Dendritic cell treated with granulocyte-macrophage colony-stimulating factor and Interleukin-4, amounts not matched to agents 40 ng/mL and 50 ng/mL, for 4 days (primary cell): Measurements from ENCODE around the gene WDR45B.

Source experiments
- H3K27ac Mint-ChIP-seq: one replicate; pipeline ENCODE4 v1.8.0; 2022; ENCODE audit warnings: mild to moderate bottlenecking, mixed read lengths
- H3K27me3 Mint-ChIP-seq: one replicate; pipeline ENCODE4 v1.8.0; 2022; ENCODE audit warnings: mild to moderate bottlenecking, mixed read lengths
- H3K36me3 Mint-ChIP-seq: one replicate; pipeline ENCODE4 v1.8.0; 2022; ENCODE audit warnings: low read depth, mixed read lengths
- H3K4me1 Mint-ChIP-seq: one replicate; pipeline ENCODE4 v1.8.0; 2022; ENCODE audit warnings: low read depth, mixed read lengths
- H3K4me3 Mint-ChIP-seq: one replicate; pipeline ENCODE4 v1.8.0; 2022; ENCODE audit warnings: mild to moderate bottlenecking, moderate library complexity, mixed read lengths
- H3K9me3 Mint-ChIP-seq: one replicate; pipeline ENCODE4 v1.8.0; 2022; ENCODE audit warnings: mixed read lengths
- intact Hi-C: fragments of 100-400 bp; cut with micrococcal nuclease; formaldehyde crosslinking; loops from one replicate; pipeline ENCODE4 v1.15.0; 2022

Gene WDR45B

GRCh38 chr17:82600731-82601446 is 47.4 kb downstream of the WDR45B start:
- H3K27me3 Mint-ChIP-seq: no peaks in the 10 kb centered on the region
- no peaks in the 10 kb centered on the region for H3K9me3 Mint-ChIP-seq
- no peak overlapping the region for H3K27ac Mint-ChIP-seq
- no peak overlapping the region for H3K4me3 Mint-ChIP-seq
- peaks cover 29% of the 10 kb centered on the region for H3K4me1 Mint-ChIP-seq
- intact Hi-C loops: no loop called here
- peaks cover 100% of the 10 kb centered on the region for H3K36me3 Mint-ChIP-seq

GRCh38 chr17:82599674-82600661 is 48.3 kb downstream of the WDR45B start:
- Mint-ChIP-seq H3K36me3 (peaks cover 100% of the 10 kb centered on the region), H3K9me3 (no peaks in the 10 kb centered on the region), H3K27me3 (no peaks in the 10 kb centered on the region), H3K27ac (no peak overlapping the region), H3K4me1 (peaks cover 29% of the 10 kb centered on the region), H3K4me3 (no peak overlapping the region)
- intact Hi-C loops: no loop called here

- peaks cover 100% of the 10 kb centered on the region for H3K36me3 Mint-ChIP-seq
- peaks cover 23% of the 10 kb centered on the region for H3K4me1 Mint-ChIP-seq
- H3K27ac Mint-ChIP-seq: peak overlapping the region; percentile 43
- intact Hi-C loops: no loop called here
- no peak overlapping the region for H3K4me3 Mint-ChIP-seq
- H3K27me3 Mint-ChIP-seq: no peaks in the 10 kb centered on the region
- no peaks in the 10 kb centered on the region for H3K9me3 Mint-ChIP-seq
Observed at GRCh38 chr17:82598256-82599119, 49.8 kb downstream of the WDR45B start.

- no peaks in the 10 kb centered on the region for H3K9me3 Mint-ChIP-seq
- H3K27me3 Mint-ChIP-seq: no peaks in the 10 kb centered on the region
- no peak overlapping the region for H3K4me3 Mint-ChIP-seq
- peaks cover 29% of the 10 kb centered on the region for H3K4me1 Mint-ChIP-seq
- intact Hi-C loops: no loop called here
- H3K27ac Mint-ChIP-seq: no peak overlapping the region
- H3K36me3 Mint-ChIP-seq: peaks cover 93% of the 10 kb centered on the region
Observed at GRCh38 chr17:82596837-82597672, 51.2 kb downstream of the WDR45B start.

GRCh38 chr17:82596296-82596695 is 51.9 kb downstream of the WDR45B start:
- Mint-ChIP-seq H3K27ac (no peak overlapping the region), H3K4me3 (no peak overlapping the region), H3K36me3 (peaks cover 86% of the 10 kb centered on the region), H3K4me1 (peaks cover 37% of the 10 kb centered on the region), H3K9me3 (no peaks in the 10 kb centered on the region), H3K27me3 (no peaks in the 10 kb centered on the region)
- intact Hi-C loops: no loop called here

GRCh38 chr17:82595893-82596292 is 52.4 kb downstream of the WDR45B start:
- intact Hi-C loops: no loop called here
- no peaks in the 10 kb centered on the region for H3K9me3 Mint-ChIP-seq
- H3K36me3 Mint-ChIP-seq: peaks cover 82% of the 10 kb centered on the region
- peaks cover 41% of the 10 kb centered on the region for H3K4me1 Mint-ChIP-seq
- no peak overlapping the region for H3K4me3 Mint-ChIP-seq
- H3K27ac Mint-ChIP-seq: no peak overlapping the region
- H3K27me3 Mint-ChIP-seq: no peaks in the 10 kb centered on the region

GRCh38 chr17:82594571-82594970 is 53.7 kb downstream of the WDR45B start:
- no peak overlapping the region for H3K27ac Mint-ChIP-seq
- peaks cover 44% of the 10 kb centered on the region for H3K4me1 Mint-ChIP-seq
- no peak overlapping the region for H3K4me3 Mint-ChIP-seq
- intact Hi-C loops: no loop called here
- peaks cover 69% of the 10 kb centered on the region for H3K36me3 Mint-ChIP-seq
- no peaks in the 10 kb centered on the region for H3K9me3 Mint-ChIP-seq
- H3K27me3 Mint-ChIP-seq: no peaks in the 10 kb centered on the region

GRCh38 chr17:82593590-82594087 is 54.6 kb downstream of the WDR45B start:
- peaks cover 59% of the 10 kb centered on the region for H3K36me3 Mint-ChIP-seq
- H3K4me1 Mint-ChIP-seq: peaks cover 40% of the 10 kb centered on the region
- H3K9me3 Mint-ChIP-seq: no peaks in the 10 kb centered on the region
- intact Hi-C loops: no loop called here
- H3K4me3 Mint-ChIP-seq: peak overlapping the region; percentile 62
- H3K27me3 Mint-ChIP-seq: no peaks in the 10 kb centered on the region
- H3K27ac Mint-ChIP-seq: peak overlapping the region; percentile 79

- Mint-ChIP-seq H3K27ac (peak overlapping the region; percentile 79), H3K27me3 (no peaks in the 10 kb centered on the region), H3K4me1 (peaks cover 34% of the 10 kb centered on the region), H3K4me3 (peak overlapping the region; percentile 62), H3K36me3 (peaks cover 59% of the 10 kb centered on the region), H3K9me3 (no peaks in the 10 kb centered on the region)
- intact Hi-C loops: no loop called here
Observed at GRCh38 chr17:82592767-82593589, 55.3 kb downstream of the WDR45B start.

GRCh38 chr17:82592289-82592766 is 55.9 kb downstream of the WDR45B start:
- H3K4me3 Mint-ChIP-seq: peak overlapping the region; percentile 35
- peak overlapping the region; percentile 79 for H3K27ac Mint-ChIP-seq
- H3K9me3 Mint-ChIP-seq: no peaks in the 10 kb centered on the region
- peaks cover 59% of the 10 kb centered on the region for H3K36me3 Mint-ChIP-seq
- no peaks in the 10 kb centered on the region for H3K27me3 Mint-ChIP-seq
- H3K4me1 Mint-ChIP-seq: peaks cover 36% of the 10 kb centered on the region
- intact Hi-C loops: no loop called here

- intact Hi-C loops: no loop called here
- H3K4me1 Mint-ChIP-seq: peaks cover 43% of the 10 kb centered on the region
- peak overlapping the region; percentile 79 for H3K27ac Mint-ChIP-seq
- H3K36me3 Mint-ChIP-seq: peaks cover 59% of the 10 kb centered on the region
- no peaks in the 10 kb centered on the region for H3K9me3 Mint-ChIP-seq
- no peaks in the 10 kb centered on the region for H3K27me3 Mint-ChIP-seq
- H3K4me3 Mint-ChIP-seq: no peak overlapping the region
Observed at GRCh38 chr17:82590881-82591539, 57.2 kb downstream of the WDR45B start.

- Mint-ChIP-seq H3K27ac (no peak overlapping the region), H3K36me3 (peaks cover 59% of the 10 kb centered on the region), H3K27me3 (no peaks in the 10 kb centered on the region), H3K9me3 (no peaks in the 10 kb centered on the region), H3K4me3 (no peak overlapping the region), H3K4me1 (peaks cover 43% of the 10 kb centered on the region)
- intact Hi-C loops: no loop called here
Observed at GRCh38 chr17:82590216-82590615, 58.0 kb downstream of the WDR45B start.
